Activated naive CD4-positive, alpha-beta T cell treated with anti-CD3 and anti-CD28 coated beads for 36 hours (primary cell): ENCODE results near the gene CDK14. TPM values are rescaled to one million over a fixed set of nuclear protein-coding genes. Genes with fewer than 3 reads are reported as not detected.
A peak's percentile ranks its signal among the peaks of the same experiment; 100 is the strongest.

Experiments
- CTCF ChIA-PET: fragments of 350-600 bp; sonication (Branson Sonifier 250); formaldehyde crosslinking; loops from one replicate; lab custom pipeline; 2021; ENCODE audit warnings: antibody characterized with exemption; lab: Charles Lee
- DNase-seq: peaks from one replicate; pipeline ENCODE4 v3.0.0-alpha.2; 2020
- H3K27ac Mint-ChIP-seq: one replicate; pipeline ENCODE4 v1.8.0; 2021; ENCODE audit warnings: mild to moderate bottlenecking, mixed read lengths
- H3K27me3 Mint-ChIP-seq: one replicate; pipeline ENCODE4 v1.8.0; 2021; ENCODE audit warnings: low read depth, mixed read lengths
- H3K36me3 Mint-ChIP-seq: one replicate; pipeline ENCODE4 v1.8.0; 2021; ENCODE audit warnings: low read depth, mixed read lengths
- H3K4me1 Mint-ChIP-seq: one replicate; pipeline ENCODE4 v1.8.0; 2021; ENCODE audit warnings: low read depth, mixed read lengths
- H3K4me3 Mint-ChIP-seq: one replicate; pipeline ENCODE4 v1.8.0; 2021; ENCODE audit warnings: mild to moderate bottlenecking, moderate library complexity, mixed read lengths
- H3K9me3 Mint-ChIP-seq: one replicate; pipeline ENCODE4 v1.8.0; 2021; ENCODE audit warnings: mixed read lengths
- intact Hi-C: fragments of 100-400 bp; cut with micrococcal nuclease; formaldehyde crosslinking; loops from one replicate; pipeline ENCODE4 v1.15.1; 2023
- total RNA-seq, 2 experiments: library from RNA; stranded (reverse); gene quantifications; one replicate each; pipeline ENCODE4 v1.2.3, GENCODE V29; 2021

CDK14 gene
- total RNA-seq, 2 experiments from 2014 or later: 0.42 to 0.81 TPM

DNA sequence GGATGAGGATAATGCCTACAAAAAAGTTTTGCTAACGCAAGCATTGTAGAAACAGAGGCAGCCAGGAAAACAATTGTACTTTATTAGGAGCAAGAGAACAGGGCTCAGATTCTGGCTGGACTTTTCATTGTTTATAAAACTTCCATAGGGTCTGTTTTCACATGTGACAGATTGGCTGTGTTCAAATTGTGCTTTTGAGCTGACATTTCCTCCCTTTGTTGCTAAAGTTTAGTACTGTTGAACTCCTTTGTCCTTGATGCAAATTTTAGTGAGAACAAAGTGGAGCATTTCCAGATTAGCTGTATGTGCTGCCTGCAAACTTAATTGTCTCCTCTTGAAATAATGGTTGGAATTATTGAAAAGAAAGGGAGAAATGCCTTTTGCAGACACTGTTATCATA lies 447.1 kb downstream of the CDK14 start:
- H3K27ac Mint-ChIP-seq: no peak overlapping the region
- intact Hi-C loops: no loop called here
- no peak for DNase-seq
- no peaks in the 10 kb centered on the region for H3K27me3 Mint-ChIP-seq
- CTCF ChIA-PET: no interaction called here
- H3K36me3 Mint-ChIP-seq: no peaks in the 10 kb centered on the region
- H3K4me1 Mint-ChIP-seq: no peaks in the 10 kb centered on the region
- no peak overlapping the region for H3K4me3 Mint-ChIP-seq
- no peaks in the 10 kb centered on the region for H3K9me3 Mint-ChIP-seq

DNA sequence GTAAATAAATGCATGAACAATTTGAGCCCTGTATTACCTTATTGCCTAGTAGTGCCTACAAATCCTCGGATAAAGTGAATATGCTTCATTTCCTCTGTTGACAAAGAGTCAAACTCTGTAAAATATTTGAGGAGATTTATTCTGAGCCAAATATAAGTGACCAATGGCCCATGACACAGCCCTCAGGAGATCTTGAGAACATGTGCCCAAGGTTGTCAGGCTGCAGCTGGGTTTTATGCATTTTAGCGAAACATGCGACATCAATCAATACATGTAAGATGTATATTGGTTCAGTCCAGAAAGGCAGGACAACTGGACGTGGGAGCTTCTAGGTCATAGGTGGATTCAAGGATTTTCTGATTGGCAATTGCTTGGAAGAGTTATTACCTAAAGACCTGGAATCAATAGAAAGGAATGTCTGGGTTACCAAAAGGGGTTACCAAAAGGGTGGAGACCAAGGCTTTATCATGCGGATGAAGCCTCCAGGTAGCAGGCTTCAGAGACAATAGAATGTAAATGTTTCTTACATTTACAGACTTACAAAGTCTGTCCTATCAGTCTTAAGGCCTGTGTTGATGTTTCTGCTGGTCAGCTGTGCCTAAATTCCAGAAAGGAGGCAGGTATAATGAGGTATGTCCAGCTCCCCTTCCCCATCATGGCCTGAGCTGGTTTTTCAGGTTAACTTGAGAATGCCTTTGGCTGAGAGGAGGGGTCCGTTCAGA lies 448.0 kb downstream of the CDK14 start:
- H3K27ac Mint-ChIP-seq: no peak overlapping the region

DNA sequence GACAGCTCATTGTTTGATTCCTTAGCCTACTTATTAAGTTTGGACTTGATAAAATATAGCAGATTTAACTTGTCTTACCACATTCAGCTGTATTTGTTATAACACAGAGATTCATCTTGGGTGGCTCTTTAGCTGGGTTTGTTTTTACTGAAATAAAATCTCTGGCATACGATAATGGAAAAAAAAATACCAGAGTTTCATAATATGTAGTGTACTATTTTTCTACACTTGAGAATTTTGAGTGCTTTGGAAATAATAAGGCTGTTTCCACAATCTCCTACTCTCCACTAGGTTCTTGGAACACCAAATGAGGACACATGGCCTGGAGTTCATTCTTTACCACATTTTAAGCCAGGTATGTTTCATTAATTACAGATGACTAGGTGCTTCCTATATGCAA lies 449.5 kb downstream of the CDK14 start:
- DNase-seq: no peak
- Mint-ChIP-seq H3K36me3 (no peaks in the 10 kb centered on the region), H3K4me3 (no peak overlapping the region), H3K4me1 (no peaks in the 10 kb centered on the region), H3K27me3 (no peaks in the 10 kb centered on the region), H3K27ac (no peak overlapping the region), H3K9me3 (no peaks in the 10 kb centered on the region)
- intact Hi-C loops: no loop called here
- CTCF ChIA-PET: interaction anchor here (1.0 kb wide), 1 partner anchor 11 kb away, joined by 4 read pairs; no protein-coding TSS in a partner anchor

More for the DNA sequence above, 448.0 kb downstream of the CDK14 start:
- Mint-ChIP-seq H3K4me3 (no peak overlapping the region), H3K27me3 (no peaks in the 10 kb centered on the region), H3K4me1 (no peaks in the 10 kb centered on the region), H3K36me3 (no peaks in the 10 kb centered on the region), H3K9me3 (no peaks in the 10 kb centered on the region)
- intact Hi-C loops: no loop called here
- DNase-seq: no peak
- CTCF ChIA-PET: interaction anchor here (0.6 kb wide), 1 partner anchor 602 kb away, joined by 3 read pairs; no protein-coding TSS in a partner anchor

DNA sequence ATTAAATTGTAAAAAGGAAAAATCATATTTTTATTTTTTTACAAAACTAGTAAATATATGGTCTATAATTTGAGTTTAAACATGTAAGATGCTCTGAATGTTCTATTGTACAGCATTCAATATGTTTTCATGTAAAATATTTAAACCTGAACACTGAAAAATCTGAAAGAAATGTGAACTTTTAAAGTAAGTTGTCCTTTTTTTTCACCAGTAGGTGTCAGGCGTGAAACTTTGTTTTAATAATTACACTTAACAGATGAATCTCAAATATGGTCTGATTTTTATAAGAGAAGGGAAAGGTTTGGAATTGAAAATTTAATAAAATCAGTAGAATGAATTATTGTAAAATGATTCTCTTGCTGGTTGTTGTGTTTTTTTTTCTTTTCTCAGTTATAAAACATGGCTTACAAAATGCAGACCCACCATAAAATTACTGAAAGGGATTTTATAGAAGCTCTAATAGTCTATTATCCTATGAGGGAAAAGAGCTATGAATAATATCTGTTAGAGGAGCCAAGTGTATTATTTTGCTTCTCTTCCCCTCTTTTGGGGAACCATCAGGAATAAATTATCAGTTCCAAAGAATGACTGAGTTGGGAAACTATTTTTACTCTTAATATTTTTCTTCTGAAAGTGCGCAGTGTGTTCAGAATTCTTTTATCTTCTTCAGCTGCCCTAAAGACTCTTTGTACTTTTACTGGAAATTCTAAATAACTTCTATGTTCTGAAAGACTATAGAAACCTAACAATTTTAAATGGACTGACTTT lies 450.4 kb downstream of the CDK14 start:
- Mint-ChIP-seq H3K4me3 (no peak overlapping the region), H3K36me3 (no peaks in the 10 kb centered on the region), H3K27me3 (no peaks in the 10 kb centered on the region), H3K27ac (no peak overlapping the region), H3K4me1 (peaks cover 5% of the 10 kb centered on the region), H3K9me3 (no peaks in the 10 kb centered on the region)
- intact Hi-C loops: no loop called here
- CTCF ChIA-PET: interaction anchor here (0.6 kb wide), 1 partner anchor 136 kb away, joined by 3 read pairs; no protein-coding TSS in a partner anchor
- DNase-seq: no peak

DNA sequence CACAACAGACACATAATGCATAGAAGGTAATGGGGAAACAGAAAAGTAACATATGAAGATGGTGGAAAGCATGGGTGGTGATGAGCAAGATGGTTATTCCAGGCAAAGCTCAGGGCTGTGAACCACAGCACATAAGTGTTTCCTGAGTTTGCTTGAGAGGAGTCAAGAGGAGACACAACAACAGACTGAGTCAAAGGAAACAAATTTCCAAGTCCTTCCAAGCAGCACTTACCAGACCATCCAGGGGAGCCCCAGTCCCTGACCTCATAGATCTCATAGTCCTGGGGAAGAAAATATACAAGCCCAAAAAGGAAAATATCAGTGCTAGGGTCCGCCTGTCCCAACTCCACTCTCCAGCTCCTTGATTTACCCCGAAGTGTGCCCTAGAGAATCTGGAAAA lies 451.5 kb downstream of the CDK14 start:
- CTCF ChIA-PET: no interaction called here
- intact Hi-C loops: no loop called here
- Mint-ChIP-seq H3K27ac (no peak overlapping the region), H3K9me3 (no peaks in the 10 kb centered on the region), H3K36me3 (no peaks in the 10 kb centered on the region), H3K27me3 (no peaks in the 10 kb centered on the region), H3K4me3 (no peak overlapping the region), H3K4me1 (peaks cover 5% of the 10 kb centered on the region)
- DNase-seq: no peak

DNA sequence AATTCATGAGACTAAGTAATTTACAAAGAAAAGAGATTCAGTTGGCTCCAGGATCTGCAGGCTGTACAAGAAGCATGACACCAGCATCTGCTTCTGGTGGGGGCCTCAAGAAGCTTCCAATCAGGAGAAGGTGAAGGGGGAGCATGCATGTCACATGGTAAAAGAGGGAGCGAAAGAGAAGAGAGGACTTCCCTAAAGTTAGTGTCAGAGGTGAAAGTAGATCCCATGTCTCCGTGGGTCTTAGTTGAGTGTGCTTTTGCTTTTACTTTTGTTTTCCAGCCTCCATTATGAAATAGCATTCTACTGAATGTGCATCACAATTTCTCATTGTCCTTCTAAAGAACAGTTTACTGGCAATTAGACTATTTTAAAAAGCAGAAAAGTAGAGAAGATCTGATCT lies 454.6 kb downstream of the CDK14 start:
- Mint-ChIP-seq H3K36me3 (no peaks in the 10 kb centered on the region), H3K27me3 (peaks cover 4% of the 10 kb centered on the region), H3K9me3 (peaks cover 2% of the 10 kb centered on the region), H3K4me3 (no peak overlapping the region), H3K4me1 (peaks cover 5% of the 10 kb centered on the region), H3K27ac (no peak overlapping the region)
- peak; percentile 10 for DNase-seq
- intact Hi-C loops: no loop called here
- CTCF ChIA-PET: no interaction called here

DNA sequence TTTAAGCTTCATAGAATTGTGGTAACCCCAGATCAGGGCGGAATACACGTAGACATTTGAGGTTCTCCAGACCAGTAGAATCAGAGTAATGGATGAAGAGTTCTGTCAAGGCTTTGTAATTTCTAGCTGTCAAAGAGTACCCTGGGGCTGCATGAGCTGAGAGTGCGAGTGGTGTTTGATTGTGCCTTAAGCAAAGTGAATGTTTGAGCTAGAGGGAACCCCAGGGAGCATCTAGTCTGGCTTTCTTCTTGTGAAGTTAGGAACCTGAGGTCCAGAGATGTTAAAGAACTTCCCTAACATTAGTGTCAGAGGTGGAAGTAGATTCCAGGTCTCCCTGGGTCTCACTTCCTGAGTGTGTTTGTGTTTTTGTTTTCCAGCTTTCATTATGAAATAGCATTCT lies 455.8 kb downstream of the CDK14 start:
- DNase-seq: no peak
- Mint-ChIP-seq H3K27me3 (peaks cover 4% of the 10 kb centered on the region), H3K4me3 (no peak overlapping the region), H3K9me3 (peaks cover 2% of the 10 kb centered on the region), H3K4me1 (peaks cover 5% of the 10 kb centered on the region), H3K36me3 (no peaks in the 10 kb centered on the region), H3K27ac (no peak overlapping the region)
- intact Hi-C loops: no loop called here
- CTCF ChIA-PET: no interaction called here

DNA sequence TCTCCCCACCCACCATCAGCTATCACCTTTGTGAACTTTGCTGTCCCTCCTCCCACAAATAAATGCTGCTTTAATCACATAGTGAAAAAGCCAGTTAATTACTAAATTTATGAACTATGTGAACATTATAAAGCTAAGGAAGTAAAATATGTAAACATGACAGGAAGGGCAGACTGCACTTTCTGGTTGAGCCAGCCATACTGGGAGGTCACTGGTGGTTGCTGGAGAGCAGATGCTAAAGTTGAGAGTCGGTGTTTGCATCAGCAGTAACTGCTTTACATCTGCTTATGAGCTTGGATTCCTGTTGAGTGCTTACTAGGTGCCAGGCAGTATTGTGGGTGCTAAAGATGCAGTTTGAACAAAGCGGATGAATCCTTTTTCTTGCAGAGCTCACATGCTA lies 458.3 kb downstream of the CDK14 start:
- no peaks in the 10 kb centered on the region for H3K36me3 Mint-ChIP-seq
- DNase-seq: no peak
- peaks cover 5% of the 10 kb centered on the region for H3K4me1 Mint-ChIP-seq
- H3K27ac Mint-ChIP-seq: no peak overlapping the region
- intact Hi-C loops: no loop called here
- peaks cover 4% of the 10 kb centered on the region for H3K27me3 Mint-ChIP-seq
- CTCF ChIA-PET: no interaction called here
- no peak overlapping the region for H3K4me3 Mint-ChIP-seq
- peaks cover 5% of the 10 kb centered on the region for H3K9me3 Mint-ChIP-seq

DNA sequence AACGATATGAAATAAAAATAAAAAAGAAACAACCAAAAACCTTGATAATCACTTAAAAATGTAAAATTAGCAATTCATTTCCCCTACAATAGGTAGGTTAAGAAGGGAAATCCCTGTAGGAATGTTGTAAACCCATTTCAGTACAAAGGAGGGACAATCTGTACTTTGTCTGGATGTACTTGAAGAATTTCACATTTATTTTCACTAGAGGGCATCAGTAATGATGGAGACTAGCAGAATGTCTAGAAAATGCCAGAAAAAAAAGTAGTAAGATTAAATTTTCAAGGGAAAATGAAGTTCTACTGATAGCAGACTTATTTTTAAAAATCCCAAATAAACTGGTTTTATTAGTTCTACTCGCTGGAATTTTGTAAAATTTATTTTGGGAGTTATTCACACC lies 459.1 kb downstream of the CDK14 start:
- DNase-seq: no peak
- intact Hi-C loops: no loop called here
- Mint-ChIP-seq H3K36me3 (no peaks in the 10 kb centered on the region), H3K27me3 (peaks cover 4% of the 10 kb centered on the region), H3K9me3 (peaks cover 7% of the 10 kb centered on the region), H3K4me1 (peaks cover 5% of the 10 kb centered on the region), H3K4me3 (no peak overlapping the region), H3K27ac (no peak overlapping the region)
- CTCF ChIA-PET: no interaction called here

DNA sequence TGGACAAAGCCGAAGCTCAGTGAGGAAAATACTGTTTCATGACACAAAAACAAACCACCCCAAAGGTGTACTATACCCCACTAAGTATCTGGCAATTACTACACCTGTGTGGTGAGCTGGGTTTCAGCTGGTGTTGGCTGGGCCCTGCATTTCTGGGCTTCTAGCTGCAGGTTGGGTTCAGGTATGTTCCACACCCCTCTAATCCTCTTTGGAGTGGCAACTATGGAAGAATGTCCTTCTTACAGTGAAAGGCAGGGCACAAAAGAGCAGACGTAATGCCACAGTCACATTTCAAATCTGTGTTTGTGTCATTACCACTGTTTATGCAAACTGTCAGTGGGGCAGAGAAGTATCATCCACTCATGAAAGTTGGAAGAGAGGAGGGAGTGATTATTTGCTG lies 466.6 kb downstream of the CDK14 start:
- DNase-seq: no peak
- no peaks in the 10 kb centered on the region for H3K27me3 Mint-ChIP-seq
- intact Hi-C loops: no loop called here
- no peaks in the 10 kb centered on the region for H3K4me1 Mint-ChIP-seq
- H3K4me3 Mint-ChIP-seq: no peak overlapping the region
- CTCF ChIA-PET: no interaction called here
- no peak overlapping the region for H3K27ac Mint-ChIP-seq
- H3K9me3 Mint-ChIP-seq: peaks cover 16% of the 10 kb centered on the region
- H3K36me3 Mint-ChIP-seq: peaks cover 3% of the 10 kb centered on the region

DNA sequence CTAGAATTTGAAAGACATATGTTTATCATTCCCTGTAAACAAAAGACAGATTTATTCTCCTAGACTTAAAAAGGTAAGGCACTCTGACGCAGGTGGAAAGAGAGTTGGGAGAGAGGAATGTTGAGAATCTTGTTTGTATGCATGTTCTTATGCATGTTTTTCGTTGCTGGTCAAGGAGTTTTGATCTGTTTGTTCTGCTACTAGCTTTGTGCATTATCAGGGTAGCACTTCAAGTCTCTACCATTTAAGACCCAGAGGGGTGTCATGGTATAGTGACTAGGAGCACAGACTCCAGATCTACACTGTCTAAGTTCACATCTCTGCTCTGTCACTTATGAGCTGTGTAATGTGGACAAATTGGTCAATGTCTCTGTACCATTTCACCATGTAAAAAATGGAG lies 467.9 kb downstream of the CDK14 start:
- no peak for DNase-seq
- peaks cover 3% of the 10 kb centered on the region for H3K36me3 Mint-ChIP-seq
- no peak overlapping the region for H3K27ac Mint-ChIP-seq
- intact Hi-C loops: no loop called here
- CTCF ChIA-PET: no interaction called here
- no peaks in the 10 kb centered on the region for H3K4me1 Mint-ChIP-seq
- peaks cover 13% of the 10 kb centered on the region for H3K9me3 Mint-ChIP-seq
- H3K4me3 Mint-ChIP-seq: no peak overlapping the region
- no peaks in the 10 kb centered on the region for H3K27me3 Mint-ChIP-seq

DNA sequence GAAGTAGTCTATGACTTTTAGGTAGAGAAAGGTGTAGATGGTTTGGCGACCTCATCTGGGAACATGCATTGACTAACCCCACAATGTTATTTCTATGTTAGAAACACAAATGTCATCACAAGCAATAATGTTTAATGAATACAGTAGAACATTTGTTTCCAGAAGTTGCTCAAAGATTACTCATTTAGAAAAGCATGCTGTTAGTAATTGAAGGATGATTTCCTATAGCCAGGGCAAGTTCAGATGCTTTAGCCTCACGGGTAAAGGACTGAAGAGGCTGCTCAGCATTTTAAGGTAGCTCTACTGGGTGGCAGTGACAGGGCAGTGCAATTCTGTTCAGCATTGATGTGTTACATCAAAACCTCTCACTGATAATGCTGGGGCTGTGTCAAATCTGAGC lies 468.8 kb downstream of the CDK14 start:
- no peak overlapping the region for H3K4me3 Mint-ChIP-seq
- CTCF ChIA-PET: no interaction called here
- no peaks in the 10 kb centered on the region for H3K4me1 Mint-ChIP-seq
- no peak for DNase-seq
- no peak overlapping the region for H3K27ac Mint-ChIP-seq
- intact Hi-C loops: no loop called here
- H3K36me3 Mint-ChIP-seq: peaks cover 3% of the 10 kb centered on the region
- H3K9me3 Mint-ChIP-seq: peaks cover 13% of the 10 kb centered on the region
- H3K27me3 Mint-ChIP-seq: no peaks in the 10 kb centered on the region

DNA sequence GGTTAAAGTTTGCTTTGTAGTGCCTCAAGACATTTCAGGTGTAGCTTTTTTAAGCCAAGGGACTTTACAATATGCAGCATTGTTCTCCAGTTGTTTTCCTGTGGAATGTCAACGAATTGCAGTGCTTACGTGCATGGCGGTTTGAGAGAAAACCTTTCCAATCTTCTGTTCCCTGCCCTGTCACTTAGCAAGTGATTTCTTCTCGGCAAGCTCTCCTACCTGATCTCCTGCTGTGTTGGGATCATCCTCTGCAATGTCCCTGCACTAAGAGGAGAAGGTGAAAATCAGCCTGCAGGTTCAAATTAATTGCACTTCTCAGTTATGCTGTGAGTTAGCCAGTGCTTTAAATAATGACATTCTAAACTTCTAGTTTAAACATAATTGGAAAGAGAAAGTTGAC lies 470.5 kb downstream of the CDK14 start:
- no peak overlapping the region for H3K27ac Mint-ChIP-seq
- intact Hi-C loops: no loop called here
- CTCF ChIA-PET: no interaction called here

More for the DNA sequence above, 470.5 kb downstream of the CDK14 start:
- Mint-ChIP-seq H3K9me3 (peaks cover 3% of the 10 kb centered on the region), H3K36me3 (peaks cover 3% of the 10 kb centered on the region), H3K4me3 (no peak overlapping the region), H3K27me3 (no peaks in the 10 kb centered on the region), H3K4me1 (no peaks in the 10 kb centered on the region)
- no peak for DNase-seq
